ENCODE data around the gene TLE4.
A peak's percentile ranks its signal among the peaks of the same experiment; 100 is the strongest.
"Not testable (repeated sequence)": the region's sequence is repeated elsewhere in the genome, so short reads cannot be mapped to it uniquely, and the experiment has no call there.

TLE4 gene

GRCh38 chr9:79571309-79572031, at the start of gene TLE4:
Gene TLE4, plus strand, starts transcription at chr9:79571965. Its CDS starts 826 bp downstream, at chr9:79572791.
- DNase-seq: peak; percentile 99

- DNase-seq: no peak
Observed at GRCh38 chr9:79522793-79523192, 49.0 kb upstream of the TLE4 start.

- no peak for DNase-seq
Observed at GRCh38 chr9:79524266-79524665, 47.5 kb upstream of the TLE4 start.

GRCh38 chr9:79526149-79526672, 45.6 kb upstream of the TLE4 start:
- DNase-seq: no peak

- DNase-seq: no peak
Observed at GRCh38 chr9:79535534-79535933, 36.2 kb upstream of the TLE4 start.

- no peak for DNase-seq
Observed at GRCh38 chr9:79537838-79538237, 33.9 kb upstream of the TLE4 start.

GRCh38 chr9:79542735-79543620, 28.8 kb upstream of the TLE4 start:
- no peak for DNase-seq

- DNase-seq: not testable (repeated sequence)
Observed at GRCh38 chr9:79544375-79544774, 27.4 kb upstream of the TLE4 start.

- DNase-seq: no peak
Observed at GRCh38 chr9:79551586-79551985, 20.2 kb upstream of the TLE4 start.

- no peak for DNase-seq
Observed at GRCh38 chr9:79551994-79552393, 19.8 kb upstream of the TLE4 start.

- DNase-seq: no peak
Observed at GRCh38 chr9:79555474-79556089, 16.2 kb upstream of the TLE4 start.

GRCh38 chr9:79559495-79560181, 12.1 kb upstream of the TLE4 start:
- peak; percentile 87 for DNase-seq

- DNase-seq: no peak
Observed at GRCh38 chr9:79562749-79563386, 8.9 kb upstream of the TLE4 start.

- DNase-seq: no peak
Observed at GRCh38 chr9:79564105-79564504, 7.7 kb upstream of the TLE4 start.

GRCh38 chr9:79565245-79565644, 6.5 kb upstream of the TLE4 start:
- peak; percentile 59 for DNase-seq

- no peak for DNase-seq
Observed at GRCh38 chr9:79567671-79568098, 4.1 kb upstream of the TLE4 start.

- no peak for DNase-seq
Observed at GRCh38 chr9:79568337-79569101, 3.2 kb upstream of the TLE4 start.

GRCh38 chr9:79569814-79570447, 1.8 kb upstream of the TLE4 start:
- no peak for DNase-seq

GRCh38 chr9:79570448-79571308, 1.1 kb upstream of the TLE4 start:
- DNase-seq: peak; percentile 20

All from NCI-H510A treated with DMSO at 0.1 percent for 48 hours (cell line).